HG03442 (cell line): ENCODE data around the gene SMIM29.

ENCODE experiments used
- ATAC-seq: cut with Tn5 transposase; IDR thresholded peaks from one replicate; pipeline ENCODE4 v1.9.1; 2021; ENCODE audit warnings: mild to moderate bottlenecking, moderate library complexity; ENCODE audit not compliant: unreplicated experiment

Gene SMIM29

DNA sequence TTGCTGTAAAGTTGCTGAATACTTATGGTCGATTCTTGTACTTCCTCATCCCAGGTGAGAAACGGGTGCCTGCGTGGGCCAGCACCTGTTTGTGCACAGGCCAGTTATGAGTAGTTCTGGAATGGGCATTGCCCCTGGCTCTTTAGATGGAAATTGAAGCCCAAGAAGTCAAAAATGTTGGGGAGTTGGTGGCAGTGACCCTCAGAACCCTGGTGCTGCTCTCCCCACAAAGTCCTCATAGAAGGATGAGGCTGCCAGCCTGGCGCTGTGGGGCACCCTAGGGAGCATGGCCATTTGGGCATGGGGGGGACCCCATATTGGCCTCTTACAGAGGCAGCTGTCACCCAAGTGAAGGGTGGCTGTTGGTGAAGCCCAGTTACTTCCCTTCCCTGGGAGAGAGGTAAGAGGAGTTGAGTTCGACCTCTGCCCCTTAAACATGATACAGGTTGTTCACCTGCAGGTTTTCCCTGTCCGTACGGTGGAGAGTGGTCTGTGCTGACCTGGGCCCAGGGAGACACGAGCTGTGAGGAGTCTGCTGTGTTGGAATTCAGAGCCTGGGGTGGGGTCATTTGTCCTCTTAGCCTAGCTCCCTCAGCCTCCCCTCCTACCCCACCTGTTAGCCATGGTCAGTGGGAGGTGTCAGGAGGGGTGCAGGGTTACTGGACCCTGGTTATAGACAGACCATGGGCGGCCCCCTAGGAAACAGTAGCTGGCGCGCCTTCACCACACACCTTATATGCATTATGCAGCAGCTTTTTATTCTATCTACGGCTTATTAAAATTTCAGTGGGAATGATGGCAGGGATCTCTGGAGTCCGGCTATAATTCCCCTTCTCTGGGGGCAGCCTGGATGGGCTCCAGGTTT lies 7.2 kb downstream of the SMIM29 start:
- ATAC-seq = no peak

DNA sequence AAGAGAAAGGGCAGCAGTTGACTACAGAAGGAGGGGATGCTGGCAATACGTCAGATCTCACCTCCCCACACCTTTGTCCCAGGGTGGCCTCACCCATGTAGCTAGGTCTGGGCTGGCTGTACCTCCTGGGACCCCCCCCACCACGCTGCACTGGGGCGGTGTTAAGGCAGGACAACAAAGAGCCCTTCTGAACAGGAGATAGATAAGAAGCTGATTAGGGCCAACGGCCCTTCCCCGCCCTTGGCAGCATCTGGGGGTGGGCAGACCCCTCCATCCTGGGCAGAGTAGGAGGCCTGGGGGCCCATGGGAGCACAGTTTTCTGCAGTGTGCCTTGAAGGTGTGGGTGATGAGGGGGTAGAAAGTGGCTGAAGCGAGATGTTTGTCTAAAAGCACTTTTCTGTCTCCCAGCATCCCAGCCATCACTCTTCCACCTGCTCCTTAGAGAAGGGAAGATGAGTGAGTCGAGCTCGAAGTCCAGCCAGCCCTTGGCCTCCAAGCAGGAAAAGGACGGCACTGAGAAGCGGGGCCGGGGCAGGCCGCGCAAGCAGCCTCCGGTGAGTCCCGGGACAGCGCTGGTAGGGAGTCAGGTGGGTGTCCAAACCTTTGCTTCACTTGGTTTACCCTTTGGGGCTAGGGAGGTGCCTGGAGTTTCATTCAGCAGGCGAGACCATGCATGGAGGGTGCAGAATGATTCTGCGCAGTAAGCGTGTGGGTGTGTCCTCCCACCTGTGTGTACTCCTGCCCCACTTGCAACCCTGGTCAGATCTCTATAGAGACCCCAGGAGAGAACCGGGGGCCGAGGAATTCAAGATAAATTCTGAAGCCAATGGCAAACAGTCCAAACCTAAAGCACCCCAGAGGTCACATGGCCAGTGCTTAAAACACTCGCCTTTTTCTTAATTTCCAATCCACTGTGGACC lies 8.2 kb downstream of the SMIM29 start:
- ATAC-seq = no peak

DNA sequence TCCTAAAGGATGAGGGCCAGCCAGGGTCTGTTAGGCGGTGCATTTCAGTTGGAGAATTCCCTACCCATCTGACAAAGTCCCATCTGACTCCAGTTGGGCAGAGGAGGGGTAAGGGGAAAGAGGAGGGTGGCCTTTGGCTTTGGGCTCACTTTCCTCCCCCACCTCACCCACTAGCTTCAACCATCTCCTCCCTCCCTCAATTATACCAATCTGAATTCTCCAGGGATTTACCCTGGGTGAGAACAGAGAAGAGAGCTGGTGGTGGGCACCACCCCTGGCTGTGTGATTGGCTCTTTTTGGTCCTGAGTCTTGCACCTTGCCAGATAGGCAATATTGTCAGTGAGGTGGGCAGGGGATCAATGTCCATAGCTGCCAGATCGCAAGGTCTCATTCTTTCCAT lies 8.9 kb downstream of the SMIM29 start:
- ATAC-seq = no peak

DNA sequence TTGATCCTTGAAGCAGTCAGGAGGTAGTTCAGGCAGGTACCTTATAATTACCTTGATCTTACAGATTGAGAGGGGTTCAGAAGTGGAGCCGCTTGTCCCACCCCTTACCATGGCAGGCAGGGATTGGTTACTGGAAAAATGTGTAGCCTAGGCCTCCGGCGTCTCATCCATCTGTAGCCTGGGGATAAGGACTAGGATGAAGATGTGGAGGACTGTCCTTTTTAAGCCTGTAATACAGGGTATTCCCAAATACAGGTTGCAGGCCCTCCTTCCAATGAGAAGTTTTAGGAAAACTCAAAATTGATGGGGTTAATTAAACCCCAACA lies 9.3 kb downstream of the SMIM29 start:
- no peak for ATAC-seq

DNA sequence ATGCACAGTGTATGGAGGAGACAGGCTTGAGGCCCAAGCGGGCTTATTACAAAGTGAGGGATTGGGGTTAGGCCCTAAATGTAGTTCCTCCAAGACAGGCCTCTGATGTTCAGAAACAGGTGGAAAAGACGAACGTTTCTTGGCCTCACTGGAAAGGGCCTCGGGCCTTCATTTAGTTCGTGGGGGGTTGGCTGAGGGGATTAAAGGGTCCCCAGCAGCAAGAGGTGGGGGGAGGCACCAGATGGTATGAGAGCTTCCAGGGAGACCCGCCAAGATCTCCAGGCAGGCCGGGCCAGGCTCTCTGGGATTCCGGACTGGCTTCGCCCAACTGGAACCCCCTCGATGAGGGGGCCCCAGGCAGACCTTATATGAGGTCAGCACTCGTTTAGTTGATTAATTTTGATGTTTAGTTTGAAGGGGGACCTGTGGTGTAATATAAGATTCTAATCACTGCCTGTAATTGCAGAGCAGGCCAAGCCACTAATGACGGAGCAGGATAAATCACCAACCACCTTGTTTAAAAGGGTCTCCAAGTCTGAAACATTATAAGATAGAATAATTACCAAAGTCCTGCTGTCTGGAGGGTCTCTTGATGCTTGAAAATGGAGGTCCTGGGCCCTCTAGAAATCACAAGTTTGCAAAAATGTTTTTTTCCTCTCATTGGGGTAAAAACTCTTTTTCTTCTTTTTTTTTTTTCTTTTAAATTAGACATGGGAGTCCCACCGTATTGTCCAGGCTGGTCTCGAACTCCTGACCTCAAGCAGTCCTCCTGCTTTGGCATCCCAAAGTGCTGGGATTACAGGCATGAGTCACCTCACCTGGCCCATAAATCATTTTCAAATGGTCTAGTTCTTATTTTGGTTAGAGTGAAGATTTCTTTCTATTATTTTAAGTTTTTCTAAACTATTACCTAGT lies 10.0 kb downstream of the SMIM29 start:
- ATAC-seq = no peak

DNA sequence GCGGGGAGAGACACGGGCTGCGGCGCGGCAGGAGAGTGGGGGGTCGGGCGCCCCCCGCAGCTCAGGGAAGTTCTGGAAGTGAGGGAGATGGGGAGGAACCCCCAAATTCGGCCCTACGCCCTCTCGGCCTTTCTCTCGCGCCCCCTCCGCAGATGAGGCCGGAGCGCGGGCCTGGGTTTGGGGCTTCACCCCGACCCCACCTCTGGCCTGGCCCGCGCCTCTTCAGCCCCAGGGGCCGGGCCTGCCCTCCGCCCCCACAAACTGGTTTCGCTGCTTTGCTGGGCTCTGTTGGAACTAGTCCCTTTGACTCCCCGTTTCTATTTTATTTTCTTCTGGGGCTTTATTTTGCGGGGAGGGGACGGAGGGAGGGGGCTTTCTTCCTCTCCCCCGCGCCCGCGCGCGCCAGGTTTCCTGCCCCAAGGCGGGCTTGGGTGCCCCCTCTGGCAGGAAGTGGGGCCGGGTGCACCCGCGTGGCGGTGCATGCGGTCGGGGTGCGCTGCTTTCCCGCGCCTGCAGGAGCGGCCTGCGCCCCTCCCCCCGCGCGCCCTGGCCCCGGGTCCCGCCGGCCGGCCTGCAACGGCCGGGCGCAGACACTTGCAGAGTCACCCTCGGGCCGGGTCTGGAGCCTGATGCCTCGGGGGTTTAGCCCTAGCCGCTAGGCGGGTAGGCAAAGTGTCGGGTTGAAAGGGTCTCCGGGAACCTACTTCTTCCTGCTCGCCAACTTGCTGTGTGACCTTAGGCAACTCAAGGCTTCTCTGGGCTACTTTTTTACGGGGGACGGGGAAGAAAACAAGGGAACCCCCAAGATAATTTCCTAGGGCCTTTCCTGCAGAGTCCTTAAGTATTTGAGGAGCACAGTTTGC lies 10.9 kb downstream of the SMIM29 start:
- no peak for ATAC-seq

DNA sequence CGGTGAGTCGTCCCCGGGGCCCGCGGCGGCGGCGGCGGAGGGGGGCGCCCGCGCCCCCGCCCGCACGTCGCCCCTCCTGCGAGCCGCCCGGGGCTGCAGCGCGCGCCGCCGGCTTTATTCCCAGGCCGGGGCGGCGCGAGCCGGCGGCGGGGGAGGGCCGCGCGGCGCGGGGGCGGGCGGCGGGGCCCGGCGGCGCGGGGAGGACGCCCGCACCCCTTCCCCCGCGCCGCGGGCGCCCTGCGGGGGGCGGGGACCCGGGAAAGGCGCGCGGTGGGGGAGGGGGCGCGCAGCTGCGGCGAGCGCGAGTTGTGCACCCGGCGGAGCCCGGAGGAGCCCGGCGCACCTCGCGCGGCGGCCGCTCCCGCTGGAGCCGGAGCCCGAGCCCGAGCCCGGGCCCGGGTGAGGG lies 11.5 kb downstream of the SMIM29 start:
- peak; percentile 10 for ATAC-seq

DNA sequence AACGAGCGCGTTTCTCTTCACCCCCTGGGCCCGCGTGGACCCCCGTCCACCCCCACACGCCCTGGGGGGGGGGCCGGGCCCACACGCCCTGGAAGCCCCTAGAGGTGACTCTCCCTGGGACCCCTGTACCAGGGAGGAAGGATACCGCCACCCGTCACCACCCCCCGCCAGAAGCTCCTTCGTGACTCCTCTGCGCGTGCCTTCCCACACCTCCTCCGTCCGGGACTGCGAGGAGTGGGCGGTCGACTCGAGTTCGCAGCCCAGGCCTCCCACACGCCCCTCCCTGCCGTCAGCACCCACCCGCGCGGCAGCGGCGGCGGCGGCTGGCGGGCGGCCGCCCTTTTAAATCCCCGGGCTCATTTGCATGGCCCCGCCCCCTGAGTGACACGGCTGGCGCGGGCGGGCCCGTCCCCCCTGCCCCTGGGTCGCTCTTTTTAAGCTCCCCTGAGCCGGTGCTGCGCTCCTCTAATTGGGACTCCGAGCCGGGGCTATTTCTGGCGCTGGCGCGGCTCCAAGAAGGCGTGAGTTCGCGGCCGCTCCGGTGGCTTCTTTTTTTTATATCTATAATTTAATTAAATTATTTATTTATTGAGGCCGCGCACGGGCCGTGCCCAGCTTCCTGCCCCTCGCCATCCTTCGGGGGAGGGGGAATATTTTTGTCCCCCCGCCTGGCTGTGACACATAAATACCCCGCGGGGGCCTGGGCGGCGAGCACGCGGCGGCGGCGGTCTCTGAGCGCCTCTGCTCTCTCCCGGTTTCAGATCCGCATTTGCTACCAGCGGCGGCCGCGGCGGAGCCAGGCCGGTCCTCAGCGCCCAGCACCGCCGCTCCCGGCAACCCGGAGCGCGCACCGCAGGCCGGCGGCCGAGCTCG lies 12.1 kb downstream of the SMIM29 start, which contains the start of gene HMGA1:
Gene HMGA1, plus strand, starts transcription at position 431 of the 873 bp plus-strand sequence. CDS start 3,908 bp downstream, outside the sequence.
- ATAC-seq = peak; percentile 61

DNA sequence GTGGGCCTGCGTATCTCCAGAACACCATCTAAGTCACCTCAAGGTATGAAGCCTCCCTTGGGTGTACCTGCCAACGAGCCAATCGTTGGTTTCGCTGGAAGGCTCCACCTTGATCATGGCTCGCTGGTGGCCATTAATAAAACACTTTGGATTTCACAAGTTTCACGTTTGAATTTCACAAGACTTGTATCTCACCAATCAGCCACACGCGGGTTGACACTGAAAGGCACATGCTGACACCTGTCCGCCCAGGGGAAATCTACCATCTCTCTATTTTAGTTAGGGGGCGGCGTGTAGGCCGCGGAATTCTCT lies 12.7 kb downstream of the SMIM29 start:
- ATAC-seq = no peak

DNA sequence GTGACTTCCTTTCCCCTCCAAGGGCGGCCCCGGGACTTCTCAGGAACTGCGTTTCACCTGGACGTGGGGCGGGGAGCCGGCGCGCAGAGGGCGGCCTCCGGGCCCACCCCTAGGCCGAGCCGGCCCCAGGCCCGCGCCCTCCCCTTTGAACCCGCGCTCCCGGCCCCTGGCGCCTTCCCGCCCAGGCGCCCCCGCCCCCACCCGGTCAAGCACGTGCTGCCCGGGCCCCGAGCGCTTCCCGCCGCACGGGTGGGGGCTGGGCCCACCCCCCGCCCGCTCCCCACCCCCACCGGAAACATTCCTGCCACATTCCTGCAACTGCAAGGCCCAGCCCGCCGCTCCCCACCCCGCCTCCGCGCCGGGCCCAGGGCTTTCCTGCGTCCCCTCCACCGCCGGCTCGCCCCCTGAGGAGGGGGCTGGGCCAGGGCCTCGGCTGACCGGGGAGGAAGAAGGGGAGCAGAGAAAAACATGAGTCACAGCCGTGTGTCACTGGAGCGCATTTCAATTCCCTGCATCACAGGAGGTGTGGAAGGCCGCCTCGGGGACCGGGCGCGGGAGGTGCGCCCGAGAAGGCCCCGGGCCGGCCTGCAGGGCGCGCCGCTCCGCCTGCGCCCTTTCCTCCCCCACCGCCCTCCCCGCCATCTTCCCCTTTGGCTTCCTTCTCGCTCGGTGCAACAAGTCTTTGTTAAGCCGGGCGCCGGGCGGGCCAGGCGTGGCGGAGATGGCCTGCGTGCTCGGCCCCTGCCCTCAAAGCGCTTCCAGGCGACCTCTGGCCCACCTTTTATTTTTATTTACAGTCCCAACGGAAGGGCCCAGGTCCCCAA lies 13.3 kb downstream of the SMIM29 start:
- ATAC-seq = no peak

DNA sequence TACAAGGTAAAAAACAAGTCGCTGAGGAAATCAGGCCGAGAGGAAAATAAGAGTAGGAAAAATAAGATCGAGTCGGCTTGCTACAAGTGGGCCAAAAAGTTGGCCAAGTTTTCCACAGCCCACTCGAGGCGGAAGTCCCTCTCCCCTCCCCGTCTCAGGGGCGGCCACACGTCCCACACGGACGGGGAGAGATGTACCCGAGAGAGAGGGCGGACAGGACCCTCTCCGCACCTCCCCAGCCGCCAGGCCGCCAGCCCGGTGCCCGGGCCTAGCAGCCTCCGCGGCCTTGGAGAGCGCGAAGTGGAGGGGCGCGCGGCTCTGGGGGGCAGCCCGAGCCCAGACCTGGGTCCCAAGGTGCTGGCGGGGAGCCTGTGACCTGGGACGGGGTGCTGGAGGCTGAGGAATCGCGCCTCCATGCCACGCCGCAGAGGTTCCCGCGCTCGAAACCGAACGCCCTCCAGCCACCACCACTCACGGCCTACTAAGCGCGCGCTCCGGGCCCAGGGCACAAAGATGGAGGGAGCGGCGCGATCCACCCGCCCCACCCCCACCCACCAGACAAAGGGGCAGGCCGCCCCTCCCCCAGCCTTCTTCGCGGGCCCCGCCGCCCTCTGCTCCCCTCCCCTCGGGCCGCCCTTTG lies 14.0 kb downstream of the SMIM29 start:
- ATAC-seq = no peak

DNA sequence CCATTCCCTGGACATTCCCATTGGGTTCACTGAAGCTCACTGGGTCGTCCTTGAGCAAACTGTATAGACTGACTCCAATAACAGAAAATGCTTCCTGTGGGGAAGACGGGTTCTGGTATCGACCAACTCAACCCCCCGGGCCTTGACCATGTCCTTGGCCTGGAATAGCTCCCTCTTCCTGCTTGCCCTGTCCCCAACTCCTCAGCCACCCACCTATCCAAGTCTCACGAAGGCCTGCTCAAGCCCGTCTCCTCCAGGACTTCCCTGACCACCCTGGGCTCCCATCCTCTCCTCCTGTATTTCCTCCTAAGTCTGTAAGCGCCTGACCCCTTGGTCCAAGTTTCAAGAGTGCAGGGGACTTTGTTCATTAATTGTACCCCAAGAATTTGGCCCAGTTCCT lies 14.9 kb downstream of the SMIM29 start:
- no peak for ATAC-seq

DNA sequence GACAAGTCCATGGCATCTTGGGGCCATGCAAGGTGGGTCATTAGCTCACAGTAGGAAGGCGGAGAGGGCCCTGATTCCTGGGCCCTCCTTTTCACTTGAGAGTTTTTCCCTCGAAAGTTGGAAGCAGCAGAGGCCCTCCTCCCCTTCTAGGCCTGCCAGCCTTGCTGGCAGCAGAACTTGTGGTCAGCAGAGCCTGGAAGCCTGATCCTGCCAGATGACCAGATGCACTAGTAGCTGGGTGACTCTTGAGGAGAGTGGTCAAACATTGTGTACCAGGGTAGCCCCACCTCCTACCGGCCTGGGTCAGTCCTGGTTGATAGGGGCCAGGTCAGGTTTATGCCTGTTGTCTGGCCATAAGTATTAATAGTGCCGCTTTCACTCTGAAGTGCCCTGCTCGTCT lies 15.9 kb downstream of the SMIM29 start:
- ATAC-seq = no peak

DNA sequence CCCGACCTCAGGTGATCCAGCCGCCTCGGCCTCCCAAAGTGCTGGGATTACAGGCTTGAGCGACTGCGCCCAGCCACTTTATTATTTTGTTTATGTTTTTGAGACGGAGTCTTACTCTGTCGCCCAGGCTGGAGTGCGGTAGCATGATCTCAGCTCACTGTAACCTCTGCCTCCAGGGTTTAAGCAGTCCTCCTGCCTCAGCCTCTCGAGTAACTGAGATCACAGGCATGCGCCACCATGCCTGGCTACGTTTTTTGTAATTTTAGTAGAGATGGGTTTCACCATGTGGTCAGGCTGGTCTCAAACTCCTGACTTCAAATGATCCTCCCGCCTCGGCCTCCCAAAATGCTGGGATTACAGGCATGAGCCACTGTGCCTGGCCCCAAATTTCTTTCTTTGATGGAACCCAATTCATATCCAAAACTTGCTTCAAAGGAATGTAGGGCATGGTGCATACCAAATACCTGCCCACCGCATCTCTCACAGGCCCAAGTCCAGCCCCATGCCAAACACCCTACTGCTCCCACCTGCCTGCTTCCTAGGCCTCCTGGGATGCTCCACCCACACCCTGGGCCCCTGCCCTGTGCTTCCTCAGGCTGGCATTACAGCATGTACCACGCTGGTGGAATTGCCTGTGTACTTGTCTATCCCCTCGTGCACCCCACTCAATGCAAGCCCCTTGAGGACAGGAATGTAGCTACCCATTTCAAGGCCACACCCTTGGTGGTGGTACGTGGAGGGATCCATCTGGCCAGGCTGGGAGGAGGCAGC lies 17.1 kb downstream of the SMIM29 start:
- no peak for ATAC-seq

DNA sequence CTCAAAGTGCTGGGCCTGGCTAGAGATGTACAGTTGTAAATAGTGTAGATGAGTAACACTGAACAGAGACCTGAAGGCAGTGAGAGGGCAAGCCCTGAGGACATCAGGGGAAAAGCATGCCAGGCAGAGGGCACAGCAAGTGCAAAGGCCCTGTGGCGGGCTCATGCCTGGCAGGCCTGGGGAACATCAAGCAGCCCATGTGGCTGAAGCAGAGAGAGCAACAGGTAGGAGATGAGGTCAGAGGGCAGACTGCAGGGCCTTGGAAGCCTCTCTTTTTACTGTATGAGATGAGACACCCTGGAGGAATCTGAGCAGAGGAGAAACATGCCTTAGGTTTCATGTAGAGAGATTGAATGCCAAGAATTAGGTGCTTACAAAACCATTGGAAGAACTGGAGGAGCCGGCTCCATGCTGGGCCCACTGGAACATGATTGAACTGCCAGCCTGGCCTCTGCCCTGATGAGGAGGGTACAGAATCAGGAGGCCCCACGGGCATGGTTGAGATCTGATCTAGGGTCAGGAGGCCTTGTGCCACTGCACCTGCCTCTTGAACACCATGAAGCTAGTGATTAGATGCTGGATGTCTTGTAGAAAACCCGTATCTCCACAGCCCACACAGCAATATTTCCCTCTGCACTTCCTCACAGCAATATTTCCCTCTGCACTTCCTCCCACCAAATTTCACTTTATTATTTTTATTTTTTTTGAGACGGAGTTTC lies 18.0 kb downstream of the SMIM29 start:
- no peak for ATAC-seq

DNA sequence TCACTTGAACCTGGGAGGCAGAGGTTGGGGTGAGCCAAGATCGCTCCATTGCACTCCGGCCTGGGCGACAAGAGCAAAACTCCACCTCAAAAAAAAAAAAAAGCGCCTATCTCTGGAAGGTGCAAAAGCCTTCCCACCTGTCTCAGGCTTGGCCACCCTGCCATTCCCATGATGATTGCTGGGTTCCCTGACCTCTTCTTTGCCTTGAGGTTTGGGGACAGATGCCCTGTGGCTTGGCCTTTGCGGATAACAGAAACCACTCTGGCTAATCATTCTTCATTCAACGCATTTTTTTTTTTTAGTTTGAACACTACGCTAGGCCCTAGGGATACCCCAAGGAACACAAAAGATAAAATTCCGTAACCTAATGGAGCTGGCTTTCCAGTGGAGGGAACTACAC lies 18.9 kb downstream of the SMIM29 start:
- ATAC-seq = no peak
